Measurements from ENCODE around the gene SLC2A4. TPM values are rescaled to one million over a fixed set of nuclear protein-coding genes. Genes with fewer than 3 reads are reported as not detected.

Gene SLC2A4
- total RNA-seq, 2 donors from 2014 or later: 1.2 to 7.7 TPM

GRCh38 chr17:7258731-7259554, 22.6 kb upstream of the SLC2A4 start:
- no peak overlapping the region for H3K27ac ChIP-seq
- TF ChIP-seq, protein P1, sequence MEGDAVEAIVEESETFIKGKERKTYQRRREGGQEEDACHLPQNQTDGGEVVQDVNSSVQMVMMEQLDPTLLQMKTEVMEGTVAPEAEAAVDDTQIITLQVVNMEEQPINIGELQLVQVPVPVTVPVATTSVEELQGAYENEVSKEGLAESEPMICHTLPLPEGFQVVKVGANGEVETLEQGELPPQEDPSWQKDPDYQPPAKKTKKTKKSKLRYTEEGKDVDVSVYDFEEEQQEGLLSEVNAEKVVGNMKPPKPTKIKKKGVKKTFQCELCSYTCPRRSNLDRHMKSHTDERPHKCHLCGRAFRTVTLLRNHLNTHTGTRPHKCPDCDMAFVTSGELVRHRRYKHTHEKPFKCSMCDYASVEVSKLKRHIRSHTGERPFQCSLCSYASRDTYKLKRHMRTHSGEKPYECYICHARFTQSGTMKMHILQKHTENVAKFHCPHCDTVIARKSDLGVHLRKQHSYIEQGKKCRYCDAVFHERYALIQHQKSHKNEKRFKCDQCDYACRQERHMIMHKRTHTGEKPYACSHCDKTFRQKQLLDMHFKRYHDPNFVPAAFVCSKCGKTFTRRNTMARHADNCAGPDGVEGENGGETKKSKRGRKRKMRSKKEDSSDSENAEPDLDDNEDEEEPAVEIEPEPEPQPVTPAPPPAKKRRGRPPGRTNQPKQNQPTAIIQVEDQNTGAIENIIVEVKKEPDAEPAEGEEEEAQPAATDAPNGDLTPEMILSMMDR (IDR thresholded peaks at IDR 0.05): no peak
- peaks cover 26% of the 10 kb centered on the region for H3K36me3 ChIP-seq
- no peak overlapping the region for H3K4me3 ChIP-seq
- DNase-seq (ENCODE audit: low spot score) (no peak), ATAC-seq (ENCODE audit: insufficient number of reproducible peaks, low FRiP score, low read depth) (no peak)
- peaks cover 11 to 25% of the 10 kb centered on the region in 2 donors for H3K4me1 ChIP-seq (ENCODE audit: control insufficient read depth in 1 of 2, low read depth in 2 of 2)
- H3K9me3 ChIP-seq: no peaks in the 10 kb centered on the region
- H3K27me3 ChIP-seq (replicated peaks; ENCODE audit: insufficient read depth): peaks cover 12% of the 10 kb centered on the region

GRCh38 chr17:7259555-7259889, 22.0 kb upstream of the SLC2A4 start:
- Histone ChIP-seq H3K36me3 (peaks cover 26% of the 10 kb centered on the region), H3K27ac (no peak overlapping the region), H3K4me3 (no peak overlapping the region), H3K27me3 (replicated peaks; ENCODE audit: insufficient read depth) (peaks cover 12% of the 10 kb centered on the region), H3K9me3 (no peaks in the 10 kb centered on the region), H3K4me1 (ENCODE audit: control insufficient read depth in 1 of 2, low read depth in 2 of 2) (peaks cover 11 to 25% of the 10 kb centered on the region in 2 donors)
- DNase-seq (ENCODE audit: low spot score) (no peak), ATAC-seq (ENCODE audit: insufficient number of reproducible peaks, low FRiP score, low read depth) (no peak)
- TF ChIP-seq, protein P1 (IDR thresholded peaks at IDR 0.05): no peak

DNA sequence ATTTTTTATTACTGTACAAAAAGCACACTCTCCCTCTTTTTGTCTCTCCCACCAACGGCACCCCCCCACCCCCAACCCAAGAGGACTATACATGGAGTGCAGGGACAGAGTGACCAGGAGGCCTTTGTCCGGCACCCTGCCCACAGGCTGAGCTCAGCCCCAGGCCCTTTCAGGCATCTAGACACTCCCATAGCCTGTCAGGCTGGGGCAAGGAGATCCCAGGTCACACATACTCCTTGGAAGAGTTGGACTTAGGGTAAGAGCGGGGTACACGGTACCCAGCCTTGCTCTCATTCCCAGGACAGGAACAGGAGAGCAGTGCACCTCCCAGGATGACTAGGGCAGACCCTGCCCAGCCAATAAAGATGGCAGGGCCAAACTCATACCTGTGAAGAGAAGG, 21.4 kb upstream of the SLC2A4 start:
- no peak overlapping the region for H3K4me3 ChIP-seq
- peaks cover 11 to 25% of the 10 kb centered on the region in 2 donors for H3K4me1 ChIP-seq (ENCODE audit: control insufficient read depth in 1 of 2, low read depth in 2 of 2)
- ATAC-seq (ENCODE audit: insufficient number of reproducible peaks, low FRiP score, low read depth): no peak
- DNase-seq (ENCODE audit: low spot score): no peak
- no peaks in the 10 kb centered on the region for H3K9me3 ChIP-seq
- TF ChIP-seq, protein P1 (IDR thresholded peaks at IDR 0.05): no peak
- H3K36me3 ChIP-seq: peaks cover 20% of the 10 kb centered on the region
- H3K27ac ChIP-seq: no peak overlapping the region
- peaks cover 12% of the 10 kb centered on the region for H3K27me3 ChIP-seq (replicated peaks; ENCODE audit: insufficient read depth)

DNA sequence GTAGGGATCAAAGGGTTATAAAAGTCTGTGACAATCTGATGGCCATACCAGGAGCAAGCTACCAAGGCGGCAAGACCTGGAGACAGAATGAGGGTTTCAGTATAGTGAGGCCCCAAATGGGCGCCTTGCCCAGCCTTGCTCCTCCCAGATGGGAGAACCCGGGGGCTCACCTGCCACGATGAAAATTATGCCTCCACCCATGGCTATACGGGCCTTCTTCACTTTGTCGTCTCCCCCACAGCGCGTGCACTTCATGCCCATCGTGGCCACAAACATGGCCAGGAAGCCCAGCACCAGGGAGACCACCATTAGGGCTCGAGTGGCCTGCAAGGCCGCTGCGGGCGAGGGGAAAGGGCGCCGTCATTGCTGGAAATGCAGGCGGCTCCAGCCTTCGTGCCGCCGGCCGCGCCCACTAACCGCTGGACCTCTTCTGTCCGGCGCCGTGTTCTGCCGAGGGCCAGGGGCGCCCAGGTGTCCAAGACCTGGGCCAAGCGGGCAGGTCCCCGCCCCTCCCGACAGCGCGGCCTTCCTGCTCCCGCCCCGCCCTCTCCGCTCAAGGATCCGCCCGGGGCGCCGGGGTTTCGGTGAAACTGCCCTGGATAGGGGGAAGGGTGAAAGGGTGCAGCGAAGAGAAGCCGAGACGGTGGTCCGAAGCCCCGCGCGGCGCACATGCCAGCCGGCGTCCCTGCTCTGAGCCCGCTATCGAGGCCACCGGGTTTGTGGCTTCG, 20.7 kb upstream of the SLC2A4 start:
- TF ChIP-seq, protein P1 (IDR thresholded peaks at IDR 0.05): no peak
- ATAC-seq (ENCODE audit: insufficient number of reproducible peaks, low FRiP score, low read depth) (no peak), DNase-seq (ENCODE audit: low spot score) (no peak)
- H3K9me3 ChIP-seq: no peaks in the 10 kb centered on the region
- H3K36me3 ChIP-seq: peaks cover 15% of the 10 kb centered on the region
- peaks cover 11 to 25% of the 10 kb centered on the region in 2 donors for H3K4me1 ChIP-seq (ENCODE audit: control insufficient read depth in 1 of 2, low read depth in 2 of 2)
- peaks cover 12% of the 10 kb centered on the region for H3K27me3 ChIP-seq (replicated peaks; ENCODE audit: insufficient read depth)
- peak overlapping the region; percentile 75 for H3K4me3 ChIP-seq
- no peak overlapping the region for H3K27ac ChIP-seq
